DOHH2 (cell line): ENCODE measurements around the gene UTP11.

ENCODE experiments used
- EZH2phosphoT487 ChIP-seq: fragments of 200-600 bp; sonication (generic); IDR thresholded peaks from 2 replicates; pipeline ENCODE4 v1.6.1; 2017; ENCODE audit warnings: borderline replicate concordance, mild to moderate bottlenecking, antibody characterized with exemption, low read length, moderate library complexity, mixed read lengths
- TF ChIP-seq, protein P1 (sequence below): fragments of 200-600 bp; sonication (generic); IDR thresholded peaks from one replicate; pipeline ENCODE4 v1.5.1; 2014; ENCODE audit warnings: antibody characterized with exemption, mild to moderate bottlenecking, low read depth, low read length; ENCODE audit not compliant: poor library complexity, severe bottlenecking

DNA sequence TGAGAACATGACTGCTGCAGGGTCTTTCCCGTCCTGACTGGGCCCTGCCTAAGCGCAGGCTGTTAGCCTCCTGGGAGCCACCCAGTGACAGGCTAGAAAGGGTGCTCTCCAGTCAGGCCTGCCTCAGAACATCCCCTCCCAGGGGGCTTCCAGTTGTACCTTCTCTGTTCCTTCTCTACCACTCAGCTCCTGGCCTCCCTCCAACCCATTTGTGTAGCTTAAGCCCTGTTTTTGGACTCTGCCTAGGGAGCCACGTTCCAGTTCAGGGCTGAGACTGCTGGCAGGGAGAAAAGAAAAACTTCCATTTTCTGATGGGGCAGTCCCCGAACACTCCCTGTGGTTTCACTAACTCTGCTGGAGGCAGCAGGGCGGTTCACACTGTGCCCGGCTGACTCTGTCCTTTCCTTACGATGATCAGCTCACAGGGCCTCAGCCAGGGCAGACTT, 49.4 kb downstream of the UTP11 start:
- TF ChIP-seq, protein P1, sequence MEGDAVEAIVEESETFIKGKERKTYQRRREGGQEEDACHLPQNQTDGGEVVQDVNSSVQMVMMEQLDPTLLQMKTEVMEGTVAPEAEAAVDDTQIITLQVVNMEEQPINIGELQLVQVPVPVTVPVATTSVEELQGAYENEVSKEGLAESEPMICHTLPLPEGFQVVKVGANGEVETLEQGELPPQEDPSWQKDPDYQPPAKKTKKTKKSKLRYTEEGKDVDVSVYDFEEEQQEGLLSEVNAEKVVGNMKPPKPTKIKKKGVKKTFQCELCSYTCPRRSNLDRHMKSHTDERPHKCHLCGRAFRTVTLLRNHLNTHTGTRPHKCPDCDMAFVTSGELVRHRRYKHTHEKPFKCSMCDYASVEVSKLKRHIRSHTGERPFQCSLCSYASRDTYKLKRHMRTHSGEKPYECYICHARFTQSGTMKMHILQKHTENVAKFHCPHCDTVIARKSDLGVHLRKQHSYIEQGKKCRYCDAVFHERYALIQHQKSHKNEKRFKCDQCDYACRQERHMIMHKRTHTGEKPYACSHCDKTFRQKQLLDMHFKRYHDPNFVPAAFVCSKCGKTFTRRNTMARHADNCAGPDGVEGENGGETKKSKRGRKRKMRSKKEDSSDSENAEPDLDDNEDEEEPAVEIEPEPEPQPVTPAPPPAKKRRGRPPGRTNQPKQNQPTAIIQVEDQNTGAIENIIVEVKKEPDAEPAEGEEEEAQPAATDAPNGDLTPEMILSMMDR = no peak
- no peak for TF ChIP-seq EZH2phosphoT487
